Cardiac muscle cell (in vitro differentiated cells and primary cell): ENCODE results near the gene PDSS2. TPM values are rescaled to one million over a fixed set of nuclear protein-coding genes. Genes with fewer than 3 reads are reported as not detected.

Source experiments
- DNase-seq, 2 donors: peaks; one replicate each; pipeline versions ENCODE4 v3.0.0 to v3.0.0-alpha.2; 2010 to 2017; ENCODE audit warnings: low read depth in 1 of 2, low spot score in 1 of 2
- H3K27ac ChIP-seq: fragments of 200-600 bp; sonication (generic); 2 replicates; pipeline ENCODE4 v1.5.1; 2016
- H3K27me3 ChIP-seq: fragments of 200-600 bp; sonication (generic); 2 replicates; pipeline ENCODE4 v1.6.0; 2016; ENCODE audit warnings: control low read depth
- H3K36me3 ChIP-seq: fragments of 200-600 bp; sonication (generic); 2 replicates; pipeline ENCODE4 v1.5.1; 2016; ENCODE audit warnings: control low read depth
- H3K4me1 ChIP-seq: fragments of 200-600 bp; sonication (generic); 2 replicates; pipeline ENCODE4 v1.8.1; 2017; ENCODE audit warnings: low read depth, mild to moderate bottlenecking, mixed run types
- H3K4me3 ChIP-seq: fragments of 200-600 bp; sonication (generic); 2 replicates; pipeline ENCODE4 v1.5.1; 2016; ENCODE audit warnings: mild to moderate bottlenecking
- H3K9me3 ChIP-seq: fragments of 200-600 bp; sonication (generic); 2 replicates; pipeline ENCODE4 v1.5.1; 2017; ENCODE audit warnings: low read depth, mild to moderate bottlenecking, control low read depth
- CTCF ChIP-seq: IDR thresholded peaks from 2 replicates; pipeline ENCODE4 v1.5.1; 2012; ENCODE audit warnings: low read depth, mild to moderate bottlenecking, low read length
- polyA plus RNA-seq: library from polyadenylated mRNA; unstranded; fragments of >200 nt; fragmentation: Nextera tagmentation; extraction: Ambion mirVana; gene quantifications from 2 replicates; pipeline ENCODE4 v1.2.1, GENCODE V29; 2016
- total RNA-seq: library from RNA; depleted of rRNA; stranded (reverse); fragments of >200 nt; gene quantifications from 2 replicates; pipeline ENCODE4 v1.2.3, GENCODE V29; 2016

PDSS2 gene
- total and polyA plus RNA-seq, 2 experiments from 2014 or later = 12.3 to 19.4 TPM

DNA sequence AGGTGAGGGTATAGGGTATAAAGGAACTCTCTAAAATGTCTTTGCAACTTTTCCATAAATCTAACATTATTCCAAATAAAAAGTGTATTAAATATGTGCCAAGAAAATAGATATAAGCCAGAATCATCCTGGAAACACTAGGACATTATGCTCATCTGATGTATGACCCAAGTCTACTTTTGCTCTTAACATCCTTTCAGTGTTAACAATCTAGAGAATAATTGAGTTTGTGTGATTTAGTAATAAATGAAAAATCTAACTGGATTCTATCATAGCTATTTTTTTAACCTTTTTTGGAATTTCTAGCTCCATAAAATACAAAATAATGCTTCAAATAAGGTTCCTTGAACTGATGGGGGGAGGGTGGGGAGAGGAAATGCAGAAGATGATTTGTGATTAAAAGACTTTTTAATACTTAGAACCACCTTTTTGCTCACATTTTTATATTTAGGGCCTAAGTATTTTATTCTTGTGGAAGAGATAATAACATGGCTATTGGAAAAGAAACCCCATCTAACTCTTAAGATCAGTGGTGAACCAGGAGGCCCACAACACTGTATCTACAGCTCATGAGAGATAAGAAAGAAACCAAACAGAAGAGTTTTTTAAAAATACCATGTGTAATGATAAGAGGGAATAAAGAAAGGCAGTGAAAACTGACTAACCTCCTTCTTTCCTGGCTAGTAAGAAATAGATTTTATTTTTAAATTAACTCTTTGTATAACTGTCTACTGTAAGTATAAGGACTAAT, 68.5 kb downstream of the PDSS2 start:
- H3K4me3 ChIP-seq = no peak overlapping the region
- H3K27ac ChIP-seq = peak overlapping the region; percentile 73
- H3K27me3 ChIP-seq = no peaks in the 10 kb centered on the region
- no peak for TF ChIP-seq CTCF
- no peaks in the 10 kb centered on the region for H3K9me3 ChIP-seq
- peaks cover 13% of the 10 kb centered on the region for H3K4me1 ChIP-seq
- peak in 1 of 2 donors; percentile 9 for DNase-seq
- no peaks in the 10 kb centered on the region for H3K36me3 ChIP-seq

DNA sequence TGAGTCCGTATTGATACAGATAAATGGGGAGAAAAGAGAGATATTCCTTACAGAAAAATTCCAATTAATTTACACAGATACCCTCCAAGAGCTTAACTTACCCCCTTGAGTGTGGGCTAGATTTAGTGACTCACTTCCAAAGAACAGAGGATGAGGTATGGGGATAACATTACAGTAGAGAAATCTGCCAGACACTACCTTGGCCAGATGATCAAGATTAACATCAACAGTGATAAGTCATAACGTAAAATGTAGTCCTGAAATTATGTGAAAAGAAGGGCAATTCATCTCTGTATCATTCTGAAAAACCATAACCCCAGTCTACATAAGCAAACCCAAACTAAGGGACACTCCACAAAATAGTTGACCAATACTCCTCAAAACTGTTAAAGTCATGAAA, 69.3 kb downstream of the PDSS2 start:
- no peak for DNase-seq
- H3K27me3 ChIP-seq = no peaks in the 10 kb centered on the region
- H3K4me1 ChIP-seq = peaks cover 13% of the 10 kb centered on the region
- H3K27ac ChIP-seq = no peak overlapping the region
- H3K4me3 ChIP-seq = no peak overlapping the region
- no peaks in the 10 kb centered on the region for H3K9me3 ChIP-seq
- TF ChIP-seq CTCF = no peak
- H3K36me3 ChIP-seq = no peaks in the 10 kb centered on the region

DNA sequence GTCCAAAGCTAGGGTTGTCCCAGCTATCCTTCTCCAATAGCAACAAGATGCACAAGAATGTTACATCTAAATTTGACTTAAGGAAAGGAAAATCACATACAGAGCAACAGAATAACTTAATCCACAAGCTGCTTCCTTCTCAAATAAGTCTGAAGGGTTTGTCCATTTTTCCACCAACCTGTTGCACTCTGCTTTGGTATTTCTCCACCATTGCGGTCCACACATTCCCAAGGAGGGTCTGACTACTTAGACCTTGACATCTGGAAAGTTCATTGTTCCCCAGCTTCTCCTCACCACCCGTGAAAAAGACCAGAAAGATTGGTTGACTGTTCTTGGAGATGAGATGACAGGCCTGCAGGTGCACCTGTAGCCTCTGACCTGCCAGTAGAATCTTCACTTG, 72.5 kb downstream of the PDSS2 start:
- Histone ChIP-seq H3K27ac (no peak overlapping the region), H3K4me3 (no peak overlapping the region), H3K36me3 (no peaks in the 10 kb centered on the region), H3K27me3 (no peaks in the 10 kb centered on the region), H3K4me1 (peaks cover 13% of the 10 kb centered on the region), H3K9me3 (no peaks in the 10 kb centered on the region)
- no peak for DNase-seq
- TF ChIP-seq CTCF = no peak

DNA sequence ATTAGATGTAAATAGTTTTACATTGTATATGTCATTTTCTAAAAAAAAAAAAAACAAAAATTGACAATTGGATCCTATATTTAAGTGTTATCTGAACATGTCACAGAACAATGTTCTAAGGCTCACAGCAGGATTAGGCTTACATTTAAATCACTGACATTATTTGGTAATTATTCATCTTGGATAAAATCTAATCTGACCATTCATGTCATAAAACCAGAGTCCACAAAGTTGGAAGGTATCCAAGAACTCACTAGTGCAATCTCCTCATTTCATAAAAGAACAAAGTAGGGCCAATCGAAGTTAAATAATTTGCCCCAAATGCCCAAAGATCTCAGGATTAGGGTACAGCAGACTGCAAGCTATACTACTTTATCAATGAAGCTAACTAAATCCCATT, 73.0 kb downstream of the PDSS2 start:
- Histone ChIP-seq H3K4me3 (no peak overlapping the region), H3K27me3 (no peaks in the 10 kb centered on the region), H3K27ac (no peak overlapping the region), H3K9me3 (no peaks in the 10 kb centered on the region), H3K4me1 (peaks cover 7% of the 10 kb centered on the region), H3K36me3 (no peaks in the 10 kb centered on the region)
- TF ChIP-seq CTCF = no peak
- peak in 1 of 2 donors; percentile 42 for DNase-seq

- no peak for TF ChIP-seq CTCF
- Histone ChIP-seq H3K4me1 (no peaks in the 10 kb centered on the region), H3K27ac (no peak overlapping the region), H3K36me3 (no peaks in the 10 kb centered on the region), H3K4me3 (no peak overlapping the region), H3K27me3 (no peaks in the 10 kb centered on the region), H3K9me3 (no peaks in the 10 kb centered on the region)
- no peak for DNase-seq
Measured at GRCh38 chr6:107383705-107384104, 75.7 kb downstream of the PDSS2 start.
